Activated CD4-positive, alpha-beta T cell treated with anti-CD3 and anti-CD28 coated beads for 24 hours (primary cell): Measurements from ENCODE around the gene GALR2.

Source experiments
- DNase-seq, 2 donors: peaks; one replicate each; pipeline ENCODE4 v3.0.0-alpha.2; 2020; ENCODE audit warnings: low read depth in 2 of 2

The GALR2 gene

GRCh38 chr17:76094046-76094445 is 19.5 kb downstream of the GALR2 start:
- DNase-seq: no peak

DNA sequence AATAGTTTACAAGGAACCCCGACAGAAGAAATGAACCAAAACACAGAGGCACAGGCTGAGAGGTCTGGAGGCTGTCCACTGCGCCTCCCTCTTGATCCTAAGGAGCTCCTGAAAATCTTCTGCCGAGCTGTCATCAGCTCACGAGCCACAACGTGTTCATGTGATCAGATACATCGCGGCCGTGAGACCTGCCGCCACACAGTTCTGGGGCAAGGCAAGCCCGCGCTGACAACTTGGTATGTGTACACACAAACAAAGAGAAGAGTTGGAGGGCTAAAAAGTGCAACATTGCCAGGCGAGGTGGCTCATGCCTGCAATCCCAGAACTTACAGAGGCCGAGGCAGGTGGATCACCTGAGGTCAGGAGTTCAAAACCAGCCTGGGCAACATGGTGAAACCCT is 21.4 kb downstream of the GALR2 start:
- no peak for DNase-seq

- DNase-seq: no peak
Measured at GRCh38 chr17:76097716-76098295, 23.2 kb downstream of the GALR2 start.

DNA sequence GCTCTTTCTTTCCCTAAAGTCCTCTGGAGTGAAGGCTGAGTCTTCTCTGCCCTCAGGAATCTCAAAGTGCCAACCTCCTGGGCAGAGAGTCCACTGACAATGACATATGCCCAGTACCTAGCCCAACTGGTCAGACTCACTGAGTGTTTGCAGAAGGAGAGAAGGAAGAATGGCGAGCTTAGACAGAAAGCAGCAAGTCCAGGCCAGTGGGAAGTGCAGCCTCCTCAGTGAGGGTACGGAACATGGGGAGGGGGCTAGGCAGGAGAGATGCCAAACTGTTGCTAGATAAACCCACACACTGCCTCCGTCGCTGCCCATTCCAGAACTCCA is 28.3 kb downstream of the GALR2 start:
- no peak for DNase-seq

DNA sequence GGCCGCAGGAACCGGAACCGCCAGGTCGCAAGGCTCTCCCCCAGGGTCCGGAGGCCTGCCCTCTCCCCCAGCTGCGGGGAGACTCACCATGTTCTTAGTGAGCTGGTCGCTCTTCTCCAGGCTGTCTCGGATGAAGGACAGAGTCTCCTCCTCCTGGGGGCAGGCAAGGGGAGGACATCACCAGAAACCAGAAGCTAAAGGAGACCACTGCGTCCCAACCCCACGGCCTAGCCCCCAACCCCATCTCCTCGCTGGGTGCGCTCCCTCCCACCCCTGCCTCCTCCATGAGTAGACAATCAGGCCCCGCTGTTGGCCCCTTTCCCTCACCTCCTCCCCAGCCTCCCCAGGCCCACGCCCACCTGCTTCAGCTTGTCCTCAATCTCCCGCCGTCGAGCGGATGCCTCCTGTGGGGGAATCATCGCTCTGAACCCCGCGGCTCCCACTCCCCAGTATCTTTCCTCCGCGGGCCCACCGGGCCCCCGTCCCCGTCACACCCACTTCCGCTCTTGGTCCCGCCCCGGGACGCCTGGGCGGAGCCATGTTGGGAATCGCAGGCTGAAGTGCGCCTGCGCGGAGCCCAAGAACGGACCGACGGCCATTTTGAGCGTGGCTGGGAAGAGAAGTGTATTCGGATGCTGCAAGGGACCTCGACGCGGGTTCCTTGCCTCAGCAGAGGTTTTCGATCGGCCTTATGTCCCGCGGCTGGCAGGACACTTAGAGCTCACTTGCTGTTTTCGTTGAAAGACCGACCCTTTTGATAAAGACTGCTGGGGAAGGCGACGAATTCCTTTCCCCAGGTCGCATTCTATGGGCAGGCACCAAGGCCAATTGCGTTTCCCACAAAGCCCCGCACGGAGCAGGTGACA is 28.9 kb downstream of the GALR2 start, which contains the start of gene EXOC7:
EXOC7 (minus strand) TSS at position 514 of the 866 bp plus-strand sequence; CDS start at position 419, 95 bp downstream.
- DNase-seq: peak; percentile 86

GRCh38 chr17:76104140-76104895 is 29.7 kb downstream of the GALR2 start:
- no peak for DNase-seq

- no peak for DNase-seq
Measured at GRCh38 chr17:76104896-76105231, 30.3 kb downstream of the GALR2 start.

GRCh38 chr17:76106703-76107102 is 32.1 kb downstream of the GALR2 start:
- DNase-seq: no peak

GRCh38 chr17:76107509-76107908 is 32.9 kb downstream of the GALR2 start:
- DNase-seq: no peak

- DNase-seq: no peak
Measured at GRCh38 chr17:76111956-76112355, 37.4 kb downstream of the GALR2 start.

DNA sequence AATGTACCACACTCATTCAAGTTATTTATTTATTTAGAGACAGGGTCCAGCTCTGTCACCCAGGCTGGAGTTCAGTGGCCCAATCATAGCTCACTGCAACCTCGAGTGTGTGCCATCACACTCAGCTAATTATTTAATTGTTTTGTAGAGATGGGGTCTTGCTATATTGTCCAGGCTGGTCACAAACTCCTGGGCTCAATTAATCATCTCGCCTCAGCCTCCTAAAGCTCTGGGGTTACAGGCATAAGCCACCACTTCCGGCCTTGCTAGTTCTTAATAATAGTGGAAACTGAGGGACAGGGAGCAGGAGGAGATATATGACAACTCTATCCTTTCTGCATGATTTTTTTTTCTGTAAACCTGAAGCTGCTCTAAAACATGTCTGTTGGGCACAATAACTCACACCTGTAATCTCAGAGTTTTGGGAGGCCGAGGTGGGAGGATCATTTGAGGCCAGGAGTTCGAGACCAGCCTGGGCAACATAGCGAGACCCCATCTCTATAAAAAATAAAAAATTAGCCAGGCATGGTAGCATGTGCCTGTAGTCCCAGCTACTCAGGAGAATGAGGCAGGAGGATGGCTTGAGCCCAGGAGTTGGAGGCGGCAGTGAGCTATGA is 40.7 kb downstream of the GALR2 start:
- no peak for DNase-seq

DNA sequence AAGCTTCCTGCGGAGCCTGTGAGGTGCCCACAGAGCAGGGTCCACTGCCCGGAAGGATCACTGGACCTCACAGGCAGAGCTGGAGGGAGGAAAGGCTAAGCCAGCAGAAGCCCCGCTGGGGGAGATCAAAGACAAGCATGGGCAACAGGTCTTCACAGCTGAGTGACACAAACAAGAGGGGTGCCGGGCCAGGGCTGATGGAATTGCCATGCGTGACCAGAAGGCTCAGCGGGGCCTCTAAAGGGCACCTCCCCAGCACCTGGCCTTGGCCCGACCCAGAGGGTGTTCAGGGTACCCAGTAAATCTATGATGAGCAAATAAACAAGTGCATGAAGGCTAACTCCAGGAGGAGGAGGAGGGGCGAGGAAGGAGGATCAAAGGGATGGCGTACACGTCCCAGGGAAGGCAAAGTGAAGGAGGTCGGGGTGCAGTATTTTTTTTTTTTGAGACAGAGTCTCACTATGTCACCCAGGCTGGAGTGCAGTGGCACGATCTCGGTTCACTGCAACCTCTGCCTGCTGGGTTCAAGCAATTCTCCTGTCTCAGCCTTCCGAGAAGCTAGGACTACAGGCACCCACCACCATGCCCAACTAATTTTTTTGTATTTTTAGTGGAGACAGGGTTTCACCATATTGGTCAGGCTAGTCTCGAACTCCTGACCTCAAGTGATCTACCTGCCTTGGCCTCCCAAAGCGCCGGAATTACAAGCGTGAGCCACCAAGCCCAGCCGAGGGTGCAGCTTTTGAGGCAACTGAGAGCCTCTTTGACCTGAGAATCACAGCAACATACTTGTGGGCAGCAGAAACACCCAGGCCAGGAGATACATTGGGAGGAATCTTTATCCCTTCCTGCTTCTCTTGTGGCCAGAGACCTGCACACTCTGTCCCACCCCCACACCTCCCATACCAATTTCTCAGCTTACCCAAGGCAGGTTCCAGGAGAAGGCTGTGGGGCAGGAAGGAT is 45.1 kb downstream of the GALR2 start:
- no peak for DNase-seq

DNA sequence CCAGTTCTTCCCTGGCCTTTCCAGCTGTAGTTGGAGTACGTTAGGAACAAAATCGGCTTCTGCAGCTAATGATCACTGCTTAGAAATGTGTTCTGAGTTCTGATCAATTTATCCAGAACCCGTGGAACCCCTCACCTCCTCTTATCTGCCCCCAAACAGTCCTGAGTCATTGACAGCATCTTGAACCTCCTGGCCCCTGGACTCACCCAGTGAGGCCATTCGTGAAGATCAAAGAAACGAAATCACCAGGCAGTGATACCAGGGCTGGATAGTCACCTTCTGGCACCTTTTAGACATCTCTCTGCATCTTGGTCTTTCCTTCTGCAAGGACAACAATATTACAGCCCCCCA is 46.1 kb downstream of the GALR2 start:
- no peak for DNase-seq

DNA sequence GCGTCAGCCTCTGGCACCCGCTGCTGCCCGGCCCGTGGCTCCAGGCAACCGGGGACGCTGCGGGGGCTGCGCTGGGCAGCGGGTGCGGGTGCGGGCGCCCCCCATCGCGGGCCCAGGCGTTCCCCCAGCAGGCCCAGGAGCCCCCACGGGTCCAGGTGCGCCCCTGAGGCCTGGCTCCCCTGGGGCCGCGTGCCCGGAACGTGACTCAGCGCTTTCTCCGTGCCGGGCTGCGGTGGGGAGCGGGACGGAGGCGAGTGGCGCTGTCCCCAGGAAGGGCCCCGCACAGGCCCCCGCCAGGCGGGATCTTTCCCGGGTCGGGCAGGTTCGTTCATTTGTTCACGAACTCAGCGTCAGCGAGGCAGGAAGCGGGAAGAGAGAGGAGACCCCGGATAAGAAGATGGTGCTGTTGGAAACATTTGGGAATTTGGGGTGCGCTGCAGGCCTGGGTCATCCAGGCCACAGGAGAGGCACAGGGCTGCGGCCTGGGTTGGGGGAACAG is 47.4 kb downstream of the GALR2 start:
- DNase-seq: peak in 1 of 2 donors; percentile 30

DNA sequence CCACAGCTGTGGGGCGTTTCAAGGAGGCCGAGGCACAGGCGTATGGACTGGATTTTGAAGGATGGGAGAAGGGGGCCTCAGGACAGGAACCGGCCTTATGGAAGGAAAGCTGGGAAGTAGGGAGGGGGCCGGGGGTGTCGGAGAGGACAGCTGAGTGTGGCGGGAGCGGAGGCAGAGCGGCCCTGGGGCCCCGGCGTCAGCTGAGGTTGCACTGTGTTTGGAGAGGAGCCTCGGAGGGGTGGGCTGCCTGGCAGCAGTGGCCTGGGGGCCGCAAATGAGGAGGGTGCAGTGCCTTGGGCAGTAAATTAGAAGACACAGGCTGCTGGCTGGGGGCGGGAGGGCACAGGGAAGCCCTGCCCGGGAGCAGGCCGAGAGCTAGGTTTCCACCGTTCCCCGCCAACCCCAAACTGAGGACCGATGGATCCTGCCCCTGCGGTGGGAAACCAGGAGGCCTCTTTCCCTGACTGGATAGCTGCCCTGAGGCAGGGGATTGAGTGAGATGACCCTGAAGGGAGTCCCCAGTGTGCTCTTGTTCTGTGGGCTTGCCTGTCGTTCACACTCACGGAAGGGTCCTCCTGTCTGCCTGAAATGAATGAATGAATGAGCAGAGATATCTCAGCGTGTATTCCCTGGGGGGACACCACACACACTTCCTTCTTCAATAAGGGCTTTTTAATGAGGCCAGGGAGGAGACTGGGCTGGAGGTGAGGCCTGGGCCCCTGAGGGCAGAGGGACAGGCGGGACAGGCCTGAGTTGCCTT is 48.0 kb downstream of the GALR2 start:
- no peak for DNase-seq

DNA sequence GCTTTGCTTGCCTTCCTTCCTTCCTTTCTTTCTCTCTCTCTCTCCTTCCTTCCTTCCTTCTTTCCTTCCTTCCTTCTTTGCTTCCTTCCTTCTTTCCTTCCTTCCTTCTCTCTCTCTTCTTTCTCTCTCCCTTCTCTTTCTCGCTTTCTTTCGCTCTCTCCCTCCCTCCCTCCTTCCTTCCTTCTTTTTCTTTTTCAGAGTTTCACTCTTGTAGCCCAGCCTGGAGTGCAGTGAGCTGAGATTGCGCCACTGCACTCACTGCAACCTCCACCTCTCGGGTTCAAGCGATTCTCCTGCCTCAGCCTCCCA is 48.6 kb downstream of the GALR2 start:
- DNase-seq: no peak

DNA sequence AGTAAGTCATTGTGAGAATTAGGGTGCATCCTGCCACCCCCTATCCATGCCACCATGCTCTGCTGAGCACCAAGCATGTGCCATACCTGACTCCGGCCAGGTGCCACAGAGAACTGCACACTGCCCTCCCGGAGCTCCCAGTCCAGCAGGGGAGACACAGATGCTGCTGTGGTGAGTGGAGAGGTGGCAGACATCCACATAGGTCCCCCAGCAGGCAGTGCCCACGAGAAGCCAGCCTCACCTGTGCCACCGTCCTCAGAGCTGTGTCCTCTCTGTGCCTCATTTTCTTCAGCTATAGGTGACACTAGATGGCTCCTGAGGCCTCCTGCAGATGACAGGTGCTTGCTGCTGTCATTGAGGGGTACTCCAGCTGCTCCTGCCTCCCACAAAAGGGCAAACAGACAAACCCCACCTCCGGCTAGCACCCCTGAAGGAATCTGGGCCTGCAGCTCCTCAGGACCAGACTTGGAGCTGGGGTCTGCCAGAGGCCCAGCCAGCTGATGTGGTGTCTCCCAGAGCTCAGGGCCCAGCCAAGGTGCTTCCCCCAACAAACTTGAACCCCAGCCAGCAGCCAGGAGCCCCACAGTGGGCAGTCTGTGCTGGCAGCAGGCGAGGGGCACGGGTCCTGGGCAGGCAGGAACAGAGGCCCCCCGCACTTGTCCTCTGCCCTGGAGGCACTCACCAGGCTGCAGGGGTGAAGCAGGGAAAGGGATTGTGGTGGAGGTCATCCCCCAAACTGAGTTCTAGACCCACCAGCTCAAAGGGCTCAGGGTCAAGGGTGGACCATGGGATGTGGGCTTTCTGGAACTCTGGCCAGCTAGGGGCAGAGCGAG is 49.4 kb downstream of the GALR2 start:
- DNase-seq: no peak

DNA sequence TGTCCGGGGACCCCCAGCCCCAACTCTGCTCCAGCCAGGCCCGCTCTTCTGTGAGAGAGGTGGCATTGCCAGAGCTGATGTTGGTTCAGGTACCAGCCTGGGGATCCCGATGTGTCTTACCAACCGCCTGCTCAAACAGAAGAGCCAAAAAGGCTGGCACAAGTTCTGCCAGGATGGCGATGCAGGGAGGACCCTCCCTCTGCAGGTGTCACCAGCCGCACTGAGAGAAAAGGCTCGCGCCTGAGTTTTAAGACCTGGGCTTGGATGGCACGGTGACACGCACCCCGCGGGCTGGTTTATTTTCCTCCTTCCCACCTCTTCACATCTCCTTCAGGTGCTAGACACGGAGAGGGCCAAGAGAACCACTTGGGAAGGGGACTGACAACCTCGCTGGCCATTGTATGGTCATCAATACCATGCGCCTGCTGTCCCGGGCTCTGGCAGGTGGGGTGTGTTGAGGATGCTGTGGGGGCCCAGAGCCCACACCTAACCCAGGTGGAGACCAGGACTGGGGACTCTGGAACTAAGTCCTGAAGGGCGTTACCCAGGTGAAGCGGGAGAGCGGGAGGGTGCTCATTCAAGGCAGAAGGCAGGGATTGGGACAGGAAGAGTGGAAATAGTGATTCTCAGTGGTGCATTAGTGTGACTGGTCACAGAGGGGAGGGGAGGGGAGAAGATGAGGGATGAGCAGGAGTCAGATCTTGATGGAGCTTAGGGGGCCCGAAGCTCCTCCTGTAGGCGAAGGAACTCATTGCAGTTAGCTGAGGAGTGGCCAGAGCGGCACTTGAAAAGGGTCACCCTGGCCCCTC is 50.2 kb downstream of the GALR2 start:
- no peak for DNase-seq

DNA sequence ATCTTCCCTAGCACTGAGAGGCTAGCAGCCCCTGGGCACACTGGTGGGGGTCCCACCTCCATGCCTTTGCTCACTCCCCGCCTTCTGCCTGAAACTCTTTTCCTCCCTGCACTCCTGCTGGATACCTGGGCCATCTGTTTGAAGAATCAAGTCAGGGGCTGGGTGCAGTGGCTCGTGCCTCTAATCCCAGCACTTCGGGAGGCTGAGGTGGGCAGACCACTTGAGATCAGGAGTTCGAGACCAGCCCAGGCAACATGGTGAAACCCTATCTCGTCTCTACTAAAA is 50.8 kb downstream of the GALR2 start:
- no peak for DNase-seq
